Endodermal cell (in vitro differentiated cells): ENCODE measurements around the gene KDM8. TPM values are rescaled to one million over a fixed set of nuclear protein-coding genes. Genes with fewer than 3 reads are reported as not detected.

Experiments used
- DNase-seq: peaks from one replicate; pipeline ENCODE4 v3.0.0-alpha.2; 2017
- H3K27ac ChIP-seq: 2 replicates; pipeline ENCODE4 v1.5.1; 2013; ENCODE audit warnings: mild to moderate bottlenecking, low read depth, low read length, moderate library complexity
- H3K27me3 ChIP-seq: 2 replicates; pipeline ENCODE4 v1.6.1; 2013; ENCODE audit warnings: mild to moderate bottlenecking, low read length, moderate library complexity; ENCODE audit not compliant: insufficient read depth, control insufficient read depth, poor library complexity, severe bottlenecking
- H3K36me3 ChIP-seq: 2 replicates; pipeline ENCODE4 v1.7.0; 2013; ENCODE audit warnings: mild to moderate bottlenecking, low read length, moderate library complexity; ENCODE audit not compliant: control insufficient read depth, insufficient read depth
- H3K4me1 ChIP-seq: one replicate; pipeline ENCODE4 v1.7.0; 2013; ENCODE audit warnings: low read length; ENCODE audit not compliant: control insufficient read depth, insufficient read depth
- H3K4me3 ChIP-seq: 2 replicates; pipeline ENCODE4 v1.5.1; 2013; ENCODE audit warnings: mild to moderate bottlenecking, low read length, moderate library complexity
- H3K9ac ChIP-seq: 2 replicates; pipeline ENCODE4 v1.6.1; 2013; ENCODE audit warnings: mild to moderate bottlenecking, low read length, moderate library complexity; ENCODE audit not compliant: poor library complexity, severe bottlenecking; ENCODE audit errors: extremely low read depth
- H3K9me3 ChIP-seq: 2 replicates; pipeline ENCODE4 v1.6.1; 2013; ENCODE audit warnings: mild to moderate bottlenecking, low read length, moderate library complexity; ENCODE audit not compliant: control insufficient read depth
- H3K27ac Mint-ChIP-seq: 2 replicates; pipeline ENCODE4 v1.8.0; 2020; ENCODE audit warnings: mixed read lengths
- H3K27me3 Mint-ChIP-seq: 2 replicates; pipeline ENCODE4 v1.8.0; 2021; ENCODE audit warnings: mild to moderate bottlenecking, mixed read lengths; ENCODE audit not compliant: insufficient read depth
- H3K36me3 Mint-ChIP-seq: 2 replicates; pipeline ENCODE4 v1.8.0; 2020; ENCODE audit warnings: low read depth, mixed read lengths
- H3K4me1 Mint-ChIP-seq: 2 replicates; pipeline ENCODE4 v1.8.0; 2020; ENCODE audit warnings: mixed read lengths
- H3K4me3 Mint-ChIP-seq: 2 replicates; pipeline ENCODE4 v1.8.0; 2020; ENCODE audit warnings: mild to moderate bottlenecking, moderate library complexity, mixed read lengths
- H3K9me3 Mint-ChIP-seq: 2 replicates; pipeline ENCODE4 v1.8.0; 2020; ENCODE audit warnings: mild to moderate bottlenecking, mixed read lengths
- CTCF ChIP-seq: fragments of 200-600 bp; sonication (generic); conservative IDR thresholded peaks from 2 replicates; pipeline ENCODE4 v1.5.0; 2021; ENCODE audit warnings: antibody characterized with exemption, mild to moderate bottlenecking
- WGBS, 2 experiments: methylation state at CpG; one replicate each; pipeline versions ENCODE4 v1.1.5 to v1.1.7; 2013; ENCODE audit warnings: missing lambda C conversion rate in 2 of 2, mixed read lengths in 1 of 2; ENCODE audit not compliant: insufficient coverage in 1 of 2, insufficient read length in 1 of 2; 5-methylcytosine and 5-hydroxymethylcytosine counted together
- total RNA-seq, 2 donors: library from RNA; stranded (reverse); fragmentation: NEBNext Ultra II Directional in 1 of 2; extraction: Animal tissue kit (Norgen Biotek cat#: 25700) in 1 of 2; gene quantifications; 2 replicates in 1 of 2; 3 replicates in 1 of 2; pipeline ENCODE4 v1.2.1, GENCODE V29; 2021

KDM8 gene
- total RNA-seq, 2 donors from 2014 or later = 11.0 to 12.1 TPM

GRCh38 chr16:27168790-27169189 is 34.5 kb upstream of the KDM8 start:
- Mint-ChIP-seq H3K27me3 (no peaks in the 10 kb centered on the region), H3K9me3 (peaks cover 10% of the 10 kb centered on the region), H3K27ac (no peak overlapping the region), H3K4me3 (no peak overlapping the region), H3K4me1 (no peaks in the 10 kb centered on the region), H3K36me3 (no peaks in the 10 kb centered on the region)
- TF ChIP-seq CTCF = no peak
- no peak overlapping the region for H3K4me3 ChIP-seq
- no peaks in the 10 kb centered on the region for H3K27me3 ChIP-seq
- no peak overlapping the region for H3K27ac ChIP-seq
- no peaks in the 10 kb centered on the region for H3K36me3 ChIP-seq
- 77 to 89% methylated on average over 3 to 8 of the region's 8 CpGs for WGBS, 2 experiments
- no peaks in the 10 kb centered on the region for H3K4me1 ChIP-seq
- no peaks in the 10 kb centered on the region for H3K9me3 ChIP-seq
- H3K9ac ChIP-seq = no peak overlapping the region
- DNase-seq = no peak

- Mint-ChIP-seq H3K27ac (no peak overlapping the region), H3K4me1 (no peaks in the 10 kb centered on the region), H3K36me3 (no peaks in the 10 kb centered on the region), H3K4me3 (no peak overlapping the region), H3K27me3 (no peaks in the 10 kb centered on the region), H3K9me3 (peaks cover 10% of the 10 kb centered on the region)
- H3K9ac ChIP-seq = no peak overlapping the region
- H3K27me3 ChIP-seq = no peaks in the 10 kb centered on the region
- no peaks in the 10 kb centered on the region for H3K36me3 ChIP-seq
- WGBS, 2 experiments = 58 to 65% methylated on average over 5 to 6 of the region's 6 CpGs
- H3K4me3 ChIP-seq = no peak overlapping the region
- DNase-seq = peak; percentile 56
- peak; percentile 49 for TF ChIP-seq CTCF
- H3K9me3 ChIP-seq = no peaks in the 10 kb centered on the region
- H3K27ac ChIP-seq = no peak overlapping the region
- H3K4me1 ChIP-seq = no peaks in the 10 kb centered on the region
These were observed 33.7 kb upstream of the KDM8 start for GRCh38 chr16:27169511-27170071.

- no peaks in the 10 kb centered on the region for H3K9me3 ChIP-seq
- Mint-ChIP-seq H3K27me3 (no peaks in the 10 kb centered on the region), H3K4me1 (no peaks in the 10 kb centered on the region), H3K36me3 (no peaks in the 10 kb centered on the region), H3K27ac (no peak overlapping the region), H3K9me3 (peaks cover 8% of the 10 kb centered on the region), H3K4me3 (no peak overlapping the region)
- H3K9ac ChIP-seq = no peak overlapping the region
- no peaks in the 10 kb centered on the region for H3K36me3 ChIP-seq
- H3K4me1 ChIP-seq = no peaks in the 10 kb centered on the region
- 60 to 62% methylated on average over 3 of the region's 4 CpGs for WGBS, 2 experiments
- H3K27ac ChIP-seq = no peak overlapping the region
- DNase-seq = no peak
- TF ChIP-seq CTCF = no peak
- H3K4me3 ChIP-seq = no peak overlapping the region
- H3K27me3 ChIP-seq = no peaks in the 10 kb centered on the region
These were observed 31.7 kb upstream of the KDM8 start for GRCh38 chr16:27171584-27171983.
